ENCODE data around the gene CFAP58.

The CFAP58 gene

DNA sequence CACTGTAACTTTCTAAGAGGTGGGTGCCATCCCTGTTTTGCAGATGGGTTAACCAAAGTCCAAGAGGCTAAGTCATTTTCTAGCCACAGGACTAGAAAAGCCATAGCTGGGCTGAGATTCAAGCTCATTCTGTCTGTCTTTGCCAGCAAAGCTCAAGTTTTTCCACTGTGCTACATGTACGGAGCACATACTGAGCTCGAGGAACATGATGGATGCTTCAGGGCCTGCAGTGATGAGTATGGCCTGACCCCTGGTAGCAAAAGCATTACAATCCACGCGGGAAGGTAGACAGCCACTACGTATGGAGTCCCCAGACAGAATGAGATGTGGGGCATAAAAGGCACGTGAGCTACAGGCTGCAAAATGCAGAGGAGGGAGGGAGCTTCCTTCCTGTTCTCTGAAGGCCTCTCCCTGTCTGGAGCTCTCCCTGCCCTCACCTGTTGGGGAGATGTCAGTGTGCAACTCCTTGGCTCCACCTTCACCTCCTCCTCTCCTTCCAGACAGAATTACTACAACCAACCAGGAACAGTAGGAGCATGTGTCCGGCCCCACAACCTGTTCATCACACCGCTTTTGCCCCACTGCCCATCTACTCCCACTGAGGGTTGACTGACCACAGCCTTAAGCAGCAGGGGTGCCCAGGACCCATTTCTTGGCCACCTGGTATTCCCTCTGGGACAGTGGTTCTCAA lies 31.8 kb upstream of the CFAP58 start:
- DNase-seq (ENCODE audit: low read depth): no peak

DNA sequence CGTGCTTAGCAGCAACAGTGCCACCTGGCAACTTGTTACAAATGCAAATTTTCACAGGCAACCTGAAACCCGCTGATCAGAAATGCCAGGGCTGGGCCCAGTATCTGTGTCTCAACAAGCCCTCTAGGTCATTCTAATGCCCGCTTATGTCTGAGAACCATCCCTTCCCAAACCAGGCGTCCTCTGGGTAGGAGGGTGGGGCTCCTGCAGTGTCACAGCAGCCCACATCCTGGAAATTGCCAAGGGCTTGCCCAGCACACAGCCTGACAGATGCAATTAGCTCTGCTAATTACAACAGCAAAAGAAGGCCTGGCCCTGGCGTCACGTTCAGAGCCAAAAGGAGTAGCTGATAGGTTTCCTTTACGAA lies 31.2 kb upstream of the CFAP58 start:
- DNase-seq (ENCODE audit: low read depth): no peak

DNA sequence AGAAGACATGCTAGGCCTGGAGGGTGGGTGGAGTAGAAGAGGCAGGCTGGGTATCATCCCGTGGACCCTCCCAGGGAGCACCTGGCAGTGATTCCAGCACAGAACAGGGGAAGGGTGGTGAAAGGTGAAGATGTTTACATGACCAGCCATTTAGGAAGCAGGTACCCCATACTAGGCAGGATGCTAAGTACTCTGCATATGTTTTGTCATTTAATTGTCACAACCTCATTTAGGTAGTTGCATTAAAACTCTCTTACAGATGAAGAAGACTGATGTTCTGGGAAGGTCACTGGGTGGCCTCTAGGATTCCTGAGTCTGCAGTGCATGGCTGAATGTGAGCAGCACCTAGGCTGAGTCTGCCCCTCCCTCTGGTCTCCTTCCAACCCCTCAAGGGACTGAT lies 30.5 kb upstream of the CFAP58 start:
- DNase-seq (ENCODE audit: low read depth): no peak

DNA sequence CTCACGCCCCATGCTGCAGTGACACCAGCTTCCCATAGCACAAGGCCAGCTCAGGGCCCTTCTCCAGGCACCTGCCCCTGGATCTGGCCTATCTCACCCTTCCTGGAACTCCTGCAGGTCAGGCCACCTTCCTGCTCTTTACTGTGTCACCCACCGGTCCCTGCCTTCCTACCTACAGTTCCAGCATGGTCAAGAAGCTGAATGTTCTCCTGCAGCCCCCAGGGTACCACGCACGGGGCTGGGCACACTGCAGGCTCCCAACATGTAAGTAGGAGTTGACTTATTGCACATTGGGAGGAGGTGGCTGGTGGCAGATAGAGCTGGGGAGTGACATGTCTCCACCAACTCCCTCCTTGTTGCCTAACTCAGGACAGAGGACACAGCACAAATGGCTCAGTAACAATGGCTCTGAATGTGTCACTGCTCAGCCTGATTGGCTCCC lies 29.9 kb upstream of the CFAP58 start:
- DNase-seq (ENCODE audit: low read depth): no peak

DNA sequence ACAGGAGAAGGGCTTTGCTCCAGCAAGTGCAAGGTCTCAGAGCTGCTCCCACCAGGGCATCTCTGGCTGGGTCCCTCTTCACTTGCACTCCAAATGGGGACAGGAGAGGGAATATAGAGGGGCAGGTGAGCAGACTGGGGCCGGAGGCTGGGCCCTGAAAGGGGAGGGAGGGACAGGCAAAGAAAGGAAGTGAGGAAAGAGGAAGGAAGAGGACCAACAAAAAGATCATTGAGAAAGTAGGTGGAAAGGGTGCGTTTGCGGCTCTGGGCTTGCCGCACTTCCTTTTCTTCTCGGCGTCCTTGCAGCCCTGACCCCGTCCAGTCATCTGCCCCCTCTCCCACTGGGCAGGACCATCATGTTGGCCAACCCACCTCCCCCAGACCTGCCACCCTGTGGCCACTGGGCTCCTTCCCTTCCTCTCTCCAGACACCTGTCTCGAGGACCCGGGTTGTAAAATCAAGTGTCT lies 29.4 kb upstream of the CFAP58 start:
- DNase-seq (ENCODE audit: low read depth): no peak

DNA sequence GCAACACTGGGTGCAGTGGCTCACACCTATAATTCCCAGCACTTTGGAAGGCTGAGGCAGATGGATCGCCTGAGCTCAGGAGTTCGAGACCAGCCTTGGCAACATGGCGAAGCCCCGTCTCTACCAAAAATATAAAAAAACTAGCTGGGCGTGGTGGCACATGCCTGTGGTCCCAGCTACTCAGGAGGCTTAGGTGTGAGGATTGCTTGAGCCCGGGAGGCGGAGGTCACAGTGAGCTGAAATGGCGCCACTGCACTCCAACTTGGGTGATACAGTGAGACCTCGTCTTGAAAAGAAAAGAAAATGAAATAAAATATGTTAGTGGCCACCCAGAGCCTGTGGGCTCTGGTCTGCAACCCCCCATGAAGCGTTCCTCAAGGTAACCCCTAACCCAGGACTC lies 28.7 kb upstream of the CFAP58 start:
- DNase-seq (ENCODE audit: low read depth): no peak

DNA sequence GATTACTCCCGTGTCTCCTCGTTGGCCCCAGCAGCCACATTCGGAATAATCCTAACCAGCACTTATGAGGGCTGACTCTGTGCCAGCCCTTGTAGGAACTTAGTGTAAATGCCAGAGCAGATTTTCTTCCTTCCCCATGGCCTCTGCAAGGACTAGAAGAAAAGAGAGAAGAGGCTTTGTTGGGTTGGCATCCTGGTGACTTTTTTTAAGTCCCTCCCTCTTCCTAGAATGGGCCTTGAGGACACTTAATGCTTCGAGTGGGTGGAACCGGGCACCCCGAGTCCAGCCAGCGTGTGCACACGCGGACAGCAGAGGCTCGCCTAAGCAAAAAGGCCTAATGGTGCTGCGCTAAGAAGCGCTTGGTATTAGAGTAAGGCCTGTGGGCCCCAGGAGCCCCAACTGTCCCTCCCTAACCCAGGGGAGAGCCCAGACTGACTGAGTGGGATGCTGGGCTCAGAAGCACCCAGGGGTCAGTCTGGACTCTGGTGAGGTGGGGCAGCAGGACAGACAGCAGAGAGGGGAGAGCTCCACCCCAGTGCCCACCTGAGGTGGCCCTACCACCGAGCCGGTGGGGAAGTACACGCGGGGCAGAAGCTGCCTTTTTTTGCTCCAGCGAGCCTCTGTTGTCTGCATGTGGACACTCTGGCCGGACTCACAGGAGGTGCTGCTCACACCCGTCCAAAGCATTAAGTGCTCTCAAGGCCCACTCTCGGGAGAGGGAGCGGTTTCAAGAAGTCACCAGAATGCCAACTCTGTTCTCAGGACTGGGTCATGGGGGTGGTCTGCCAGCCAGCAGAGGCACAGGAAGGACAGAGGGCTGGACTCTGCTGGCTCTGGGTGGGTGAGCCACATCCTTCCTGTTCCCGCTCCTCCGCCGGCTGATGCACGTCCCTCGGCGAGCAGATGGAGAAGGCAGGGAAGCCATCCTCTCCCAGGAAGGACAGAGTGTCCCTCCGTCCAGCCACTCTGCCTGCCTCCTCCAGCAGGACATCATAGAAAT lies 27.9 kb upstream of the CFAP58 start:
- no peak for DNase-seq (ENCODE audit: low read depth)

DNA sequence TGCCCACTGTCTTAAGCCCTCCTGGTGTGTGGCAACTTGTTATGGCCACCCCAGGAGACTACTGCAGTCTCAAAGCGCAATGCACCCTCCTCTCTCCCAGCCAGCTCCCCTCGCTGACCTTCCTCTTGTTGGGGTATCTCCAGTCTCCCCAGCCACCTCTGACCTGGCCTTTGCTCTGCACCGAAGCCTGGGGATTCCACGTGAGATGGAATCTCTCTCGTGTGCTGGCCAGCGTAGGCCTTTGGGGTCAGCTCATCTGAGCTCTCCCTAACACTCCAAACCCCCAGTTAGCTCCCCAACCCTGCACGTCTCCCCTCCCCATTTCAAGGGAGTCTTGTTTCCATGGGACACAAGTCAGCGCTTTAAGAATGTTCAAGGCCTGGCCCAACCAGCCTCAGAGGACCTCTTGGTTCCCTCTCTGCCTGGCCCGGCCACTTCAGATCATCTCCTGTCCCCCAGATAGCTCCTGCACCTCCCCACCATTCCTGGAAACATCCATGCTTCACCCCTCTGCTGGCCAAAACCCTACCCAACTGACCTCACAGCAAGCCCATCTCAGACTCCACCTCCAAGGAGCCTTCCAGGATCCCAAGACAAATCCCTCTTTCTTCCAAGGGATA lies 26.5 kb upstream of the CFAP58 start:
- no peak for DNase-seq (ENCODE audit: low read depth)

DNA sequence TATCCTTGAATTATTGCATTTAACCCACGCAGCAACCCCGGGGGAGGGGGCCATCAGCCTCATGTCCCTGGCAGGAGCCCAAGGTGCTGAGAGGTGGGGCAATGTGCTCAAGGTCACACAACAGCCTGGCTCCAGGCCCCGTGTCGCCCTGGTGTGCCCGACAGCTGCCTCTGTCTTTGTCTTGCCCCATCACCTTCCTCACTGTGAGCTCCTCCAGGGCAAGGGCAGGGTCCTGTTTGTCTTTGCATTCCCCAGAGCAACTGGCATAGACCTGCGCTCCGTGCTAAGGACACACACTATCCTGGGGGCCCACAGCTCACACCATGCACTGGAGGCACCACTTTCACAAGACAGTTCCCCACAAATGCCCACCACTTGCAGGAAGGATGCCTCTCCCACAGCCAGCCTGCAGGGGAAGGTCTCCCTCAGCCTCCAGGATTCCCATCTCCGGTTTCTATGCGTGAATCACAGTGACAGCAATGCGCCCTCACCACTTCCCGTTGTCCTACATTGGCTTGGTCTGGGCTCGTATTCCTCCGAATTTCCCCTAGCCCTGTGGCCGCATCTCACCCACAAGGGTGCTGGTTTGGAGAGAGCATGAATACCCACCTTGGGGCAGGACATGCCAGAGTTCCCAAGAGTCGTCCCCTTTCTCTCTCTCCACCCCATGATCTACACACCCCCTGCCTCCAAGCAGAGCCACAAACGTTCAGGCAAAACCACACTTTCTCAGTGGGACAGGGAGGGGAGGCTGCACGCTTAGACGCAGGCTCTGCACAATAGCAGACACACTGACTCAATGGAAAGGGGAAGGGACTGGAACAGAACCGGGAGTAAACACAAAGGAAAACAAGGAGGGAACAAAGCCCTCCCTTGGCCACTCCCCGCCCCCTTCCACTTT lies 25.6 kb upstream of the CFAP58 start:
- DNase-seq (ENCODE audit: low read depth): peak; percentile 63

DNA sequence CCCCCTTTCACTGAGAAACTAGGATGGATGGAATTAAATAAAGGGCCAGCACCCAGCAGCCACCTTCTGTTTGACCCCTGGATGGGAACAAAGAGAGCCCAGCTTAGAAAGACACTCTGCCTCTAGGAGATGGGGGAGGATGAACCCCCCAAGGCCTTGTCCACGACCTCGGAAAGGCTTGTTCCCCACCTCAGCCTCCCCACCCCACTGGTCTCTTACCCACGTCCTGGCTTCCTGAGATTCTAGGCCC lies 25.1 kb upstream of the CFAP58 start:
- DNase-seq (ENCODE audit: low read depth): no peak

DNA sequence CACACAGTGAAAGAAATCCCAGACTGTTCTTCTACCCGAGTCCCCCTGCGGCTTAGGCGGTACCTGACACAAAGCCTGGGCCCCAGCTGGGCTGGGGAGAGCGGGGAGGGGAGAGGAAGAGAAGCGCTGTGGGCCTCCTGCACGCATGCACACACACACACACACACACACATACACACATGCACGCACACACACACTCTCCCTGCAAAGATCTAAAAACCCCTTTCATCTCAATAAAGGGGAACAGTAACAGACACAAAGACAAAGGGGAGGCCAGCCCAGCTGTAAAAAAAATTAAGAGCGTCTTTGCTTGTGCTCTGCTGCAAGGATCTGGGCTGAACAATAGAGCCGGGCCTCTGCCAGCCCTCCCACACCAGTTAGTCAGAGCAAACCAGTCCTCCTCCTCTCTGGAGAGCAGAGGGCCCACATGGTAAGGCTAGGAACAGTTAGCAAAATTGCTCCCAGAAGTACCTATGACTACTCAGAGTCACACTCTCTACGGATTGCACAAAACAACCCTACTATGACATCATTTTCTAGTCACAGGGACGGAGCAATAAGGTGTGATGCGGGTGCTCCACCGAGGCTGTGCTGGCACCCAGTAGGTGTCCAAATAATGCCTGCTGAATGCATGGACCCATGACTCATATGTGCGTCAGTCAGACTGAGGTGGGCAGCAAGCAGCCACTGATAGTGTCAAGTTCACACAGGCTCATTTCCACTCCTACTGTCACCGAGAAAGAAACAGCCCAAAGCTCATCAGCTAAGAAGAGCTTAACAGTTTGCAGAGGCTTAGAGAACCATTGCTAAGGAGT lies 24.5 kb upstream of the CFAP58 start:
- peak; percentile 85 for DNase-seq (ENCODE audit: low read depth)

DNA sequence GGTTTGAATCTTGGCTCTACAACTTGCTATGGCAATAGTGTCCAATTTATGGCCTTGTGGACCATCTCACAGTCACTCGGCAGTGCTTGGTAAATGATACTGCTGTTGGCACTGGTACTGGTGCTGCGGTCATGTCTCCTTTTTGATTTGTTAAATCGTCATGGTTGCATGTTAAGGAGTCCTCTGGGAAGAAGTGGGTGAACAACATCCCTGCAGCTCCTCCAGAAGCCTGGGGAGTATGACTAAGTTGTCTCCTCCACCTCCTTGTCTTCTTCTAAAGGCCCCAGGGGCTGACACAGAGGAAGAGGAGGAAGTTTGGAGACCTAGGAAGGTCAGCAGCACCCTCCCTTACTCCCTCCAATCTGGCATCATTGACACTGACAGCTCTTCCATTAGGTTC lies 23.9 kb upstream of the CFAP58 start:
- no peak for DNase-seq (ENCODE audit: low read depth)

DNA sequence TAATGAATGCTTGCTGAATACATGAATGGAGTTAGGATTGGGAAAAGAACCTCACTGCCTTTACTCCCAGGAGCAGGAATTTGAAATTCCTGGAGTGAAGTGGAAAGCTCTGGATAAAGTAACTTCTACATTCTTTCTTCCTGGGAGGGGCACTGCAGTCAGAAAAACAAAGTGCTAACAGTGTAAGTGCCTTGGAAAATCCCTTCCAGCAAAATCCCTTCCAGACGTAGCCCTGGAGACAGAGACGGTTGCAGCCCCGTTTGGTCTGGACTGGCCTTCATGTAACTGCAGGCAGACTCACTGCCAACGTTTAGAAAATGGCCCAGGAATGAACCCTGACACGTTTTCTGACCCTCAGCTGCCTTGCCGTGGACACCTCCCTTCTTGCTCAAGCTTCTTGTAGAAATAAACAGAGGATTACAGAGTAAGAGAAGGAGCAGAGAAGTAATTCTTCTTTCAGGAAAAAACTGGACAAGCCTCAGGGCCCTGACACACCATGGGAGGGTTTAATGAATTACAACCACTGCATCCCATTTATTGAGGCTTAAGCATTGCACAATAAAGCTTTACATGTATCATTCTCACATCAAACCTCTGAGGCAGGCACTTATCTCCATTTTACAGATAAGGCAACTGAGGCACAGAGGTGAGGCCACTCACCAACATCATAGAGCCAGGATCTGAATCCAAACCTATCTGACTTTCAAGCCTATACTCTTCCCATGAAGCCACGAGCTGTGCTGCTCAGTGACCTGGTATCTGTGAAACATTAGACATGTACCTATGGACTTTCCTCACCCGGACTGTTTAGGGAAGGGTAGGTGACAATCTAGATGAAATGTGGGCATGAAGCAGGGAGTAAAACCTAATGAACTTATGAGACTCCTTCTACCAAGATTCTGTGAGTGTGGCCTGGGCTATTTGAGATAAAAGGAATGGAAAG lies 23.2 kb upstream of the CFAP58 start:
- DNase-seq (ENCODE audit: low read depth): no peak

DNA sequence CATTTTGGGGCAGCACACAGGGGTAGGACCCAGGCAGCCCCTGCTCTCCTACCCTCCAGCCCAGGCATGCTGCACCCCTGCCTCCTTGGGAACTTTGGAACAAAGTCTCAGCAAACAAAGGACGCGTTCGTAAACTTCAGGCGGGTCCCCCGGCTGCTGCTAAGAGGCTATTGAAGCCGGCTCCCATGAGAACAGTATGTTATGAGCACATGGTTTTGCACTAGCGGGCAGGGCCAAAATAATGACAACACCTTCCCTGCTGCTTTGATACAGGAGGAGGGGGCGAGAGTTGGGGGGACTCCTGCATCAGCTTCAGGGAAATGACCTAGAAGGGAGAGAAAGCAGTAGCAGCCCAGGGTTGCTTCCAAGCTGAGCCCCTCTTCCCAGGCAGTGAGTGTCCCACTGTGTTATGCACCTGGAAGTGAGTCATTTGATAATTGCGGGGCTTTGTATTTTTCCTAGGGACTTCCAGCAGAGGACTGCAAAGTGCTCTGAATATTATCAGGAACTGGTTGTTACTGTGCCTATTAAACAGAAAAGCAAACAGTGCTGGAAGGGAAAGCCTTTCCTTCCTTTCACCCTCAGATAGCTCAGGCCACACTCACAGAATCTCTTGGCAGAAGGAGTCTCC lies 22.3 kb upstream of the CFAP58 start:
- DNase-seq (ENCODE audit: low read depth): peak; percentile 46

DNA sequence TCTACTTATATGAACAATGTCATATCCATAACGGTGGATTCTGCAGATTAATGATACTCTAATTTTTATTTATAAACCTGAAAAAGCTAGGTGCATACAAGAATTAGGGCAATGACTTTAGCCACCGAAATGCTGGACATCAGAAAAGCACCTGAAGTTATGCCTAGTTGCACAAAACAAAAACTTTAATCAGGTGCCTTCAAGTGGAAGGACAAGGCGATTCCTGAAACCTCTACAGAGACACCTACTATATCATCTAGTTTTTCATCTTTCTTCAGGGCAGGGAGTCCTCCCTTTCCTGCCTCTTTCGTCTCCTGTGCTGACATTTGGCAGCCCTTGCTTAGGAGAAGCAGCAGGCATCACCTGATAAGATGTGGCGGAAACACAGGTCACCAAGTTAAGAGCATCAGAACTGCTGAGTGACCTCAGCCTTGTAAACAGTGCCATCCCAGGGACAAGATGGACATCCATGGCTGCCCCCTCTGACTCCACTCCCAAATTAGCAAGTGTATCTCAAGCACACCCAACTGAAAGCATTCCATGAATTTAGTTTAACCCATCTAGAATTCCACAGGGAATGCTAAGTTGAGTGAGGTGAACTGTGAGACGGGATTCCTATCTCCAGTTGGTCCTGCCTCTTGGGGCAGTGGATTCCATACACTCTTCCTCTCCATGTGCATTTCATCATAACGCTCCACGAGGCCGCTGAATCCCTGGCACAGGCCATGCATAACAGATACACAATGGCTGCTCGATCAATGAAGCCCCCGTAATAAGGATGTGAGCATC lies 21.2 kb upstream of the CFAP58 start:
- no peak for DNase-seq (ENCODE audit: low read depth)

DNA sequence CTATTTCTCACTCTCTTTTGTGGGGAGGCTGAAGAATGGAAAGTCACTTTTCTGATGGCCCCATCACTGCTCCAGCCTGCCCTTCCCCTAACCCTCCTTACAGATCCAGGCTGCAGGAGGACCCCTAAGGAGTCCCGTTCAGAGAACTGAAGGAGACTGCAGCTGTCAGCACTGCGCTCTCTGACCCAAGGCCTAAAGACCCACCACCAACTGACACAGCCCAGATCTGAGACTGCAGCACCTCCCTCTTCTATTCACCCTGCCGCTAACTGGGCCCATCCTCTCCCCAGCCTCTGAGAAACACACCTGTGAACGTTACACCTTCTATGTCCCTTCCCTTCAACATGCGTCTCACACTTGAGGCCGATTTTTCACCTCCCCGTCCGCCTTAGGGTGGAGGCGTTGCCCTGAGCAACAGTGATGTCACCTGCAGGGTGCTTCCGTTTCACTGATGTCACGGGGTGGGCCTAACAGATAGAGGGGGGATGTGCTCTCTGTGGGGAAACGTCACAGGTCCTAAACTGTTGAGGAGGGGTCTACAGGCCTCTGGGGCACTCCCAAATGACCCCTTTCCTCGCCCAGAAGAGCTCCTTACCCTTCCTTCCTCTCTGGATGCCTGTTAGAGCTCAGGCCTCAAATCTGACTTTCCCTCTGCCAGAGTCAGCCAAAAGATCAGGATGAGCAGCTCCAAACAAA lies 20.5 kb upstream of the CFAP58 start:
- no peak for DNase-seq (ENCODE audit: low read depth)

DNA sequence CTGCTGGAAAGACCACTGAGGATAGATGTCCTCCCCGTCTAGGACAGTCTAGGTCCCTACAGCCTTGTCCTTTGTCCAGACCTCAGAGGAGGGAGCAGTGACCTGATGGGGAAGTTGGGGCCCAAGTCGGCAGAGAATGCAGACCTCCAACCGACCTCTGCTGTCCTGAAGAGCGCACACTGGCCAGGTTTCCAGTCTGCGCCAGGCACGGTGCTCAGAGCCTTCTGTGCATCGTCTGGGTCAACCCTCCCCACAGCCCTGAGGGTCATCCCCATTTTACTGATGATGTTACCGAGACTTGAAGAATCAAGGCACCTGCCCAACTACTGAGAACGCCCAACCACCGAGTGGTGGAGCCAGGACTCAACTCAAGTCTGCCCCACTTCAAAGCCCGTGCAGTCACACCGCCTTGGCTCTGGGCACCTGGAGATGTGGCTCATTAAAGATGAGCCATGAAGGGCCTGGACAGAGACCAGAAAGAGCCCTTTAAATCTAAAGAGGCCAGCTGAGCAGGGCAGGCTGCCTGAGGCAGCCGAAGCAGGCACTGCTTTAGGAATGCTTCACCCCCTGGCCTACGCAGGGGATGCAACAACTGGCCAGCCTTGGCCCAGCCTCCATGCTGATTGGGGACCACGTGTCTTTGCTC lies 19.8 kb upstream of the CFAP58 start:
- DNase-seq (ENCODE audit: low read depth): no peak

DNA sequence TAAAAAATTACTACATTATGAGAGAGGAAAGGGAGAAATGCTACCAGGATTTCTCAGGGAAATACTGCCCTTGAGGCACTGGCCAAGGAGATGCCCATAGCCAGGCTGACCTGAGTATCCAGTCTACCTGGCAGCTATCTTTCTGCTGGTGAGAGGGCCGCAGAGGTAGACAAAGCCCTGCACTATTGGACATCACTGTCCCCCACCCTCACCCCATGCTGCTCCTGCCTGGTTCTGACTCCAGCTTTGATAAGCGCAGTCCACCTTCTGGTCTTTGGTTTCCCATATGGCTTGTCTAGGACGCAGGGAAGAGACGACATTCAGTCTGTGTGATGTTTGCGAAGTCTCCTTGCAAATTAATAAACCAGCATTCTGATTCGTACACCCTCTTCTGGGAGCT lies 19.1 kb upstream of the CFAP58 start:
- DNase-seq (ENCODE audit: low read depth): no peak

Data from non-pigmented ciliary epithelial cell (primary cell).